Esophagus squamous epithelium (tissue), 5 donors: ENCODE measurements around the gene LGI1. TPM values are rescaled to one million over a fixed set of nuclear protein-coding genes. Genes with fewer than 3 reads are reported as not detected.
"Not testable (repeated sequence)": the region's sequence is repeated elsewhere in the genome, so short reads cannot be mapped to it uniquely, and the experiment has no call there.

Source experiments
- DNase-seq: peaks from one replicate; lab custom pipeline; 2025; lab: John Stamatoyannopoulos, UW
- H3K27ac ChIP-seq, 4 donors: fragments of 200-600 bp; sonication (generic); one replicate each; pipeline ENCODE4 v1.5.1; 2016 to 2019; ENCODE audit warnings: mild to moderate bottlenecking in 1 of 4
- H3K27me3 ChIP-seq, 4 donors: fragments of 200-600 bp; sonication (generic); 1 replicate in 3 of 4; 2 replicates in 1 of 4; pipeline versions ENCODE4 v1.5.1 to v1.6.0; 2017 to 2021; ENCODE audit warnings: antibody characterized with exemption in 1 of 4
- H3K36me3 ChIP-seq, 3 donors: fragments of 200-600 bp; sonication (generic); one replicate each; pipeline ENCODE4 v1.5.1; 2016 to 2019
- H3K4me1 ChIP-seq, 3 donors: fragments of 200-600 bp; sonication (generic); one replicate each; pipeline ENCODE4 v1.5.1; 2017 to 2019
- H3K4me3 ChIP-seq, 4 donors: fragments of 200-600 bp; sonication (generic); 1 replicate in 3 of 4; 2 replicates in 1 of 4; pipeline ENCODE4 v1.5.1; 2016 to 2019; ENCODE audit warnings: mild to moderate bottlenecking in 2 of 4, moderate library complexity in 1 of 4
- H3K9me3 ChIP-seq, 3 donors: fragments of 200-600 bp; sonication (generic); one replicate each; pipeline ENCODE4 v1.5.1; 2016 to 2019
- CTCF ChIP-seq, 6 experiments: fragments of 450-650 bp in 4 of 6; fragments of 200-600 bp in 2 of 6; sonication (generic) in 2 of 6; IDR thresholded peaks; one replicate each; pipeline ENCODE4 v1.5.1; 2016 to 2019; ENCODE audit warnings: antibody characterized with exemption in 6 of 6, mild to moderate bottlenecking in 4 of 6, moderate library complexity in 4 of 6
- POLR2A ChIP-seq, 4 donors: fragments of 450-650 bp; IDR thresholded peaks; one replicate each; pipeline ENCODE4 v1.6.1; 2017; ENCODE audit warnings: antibody characterized with exemption in 4 of 4, mild to moderate bottlenecking in 4 of 4, moderate library complexity in 3 of 4
- WGBS, 2 donors: methylation state at CpG; one replicate each; pipeline ENCODE4 v1.1.5; 2018; 5-methylcytosine and 5-hydroxymethylcytosine counted together
- intact Hi-C: fragments of 100-400 bp; cut with DNase I; formaldehyde crosslinking; loops from one replicate; pipeline ENCODE4 v1.15.0; 2022
- total RNA-seq, 4 donors: library from RNA; depleted of rRNA; stranded (reverse); fragments of >200 nt; gene quantifications; one replicate each; pipeline ENCODE4 v1.1.0, GENCODE V29; 2016
- donor health status: DM: yes; HTN: yes; CAD: no.

LGI1 gene
- total RNA-seq, 4 donors from 2014 or later: 0.41 to 2.9 TPM; not detected in 2

GRCh38 chr10:93827056-93827804 lies 69.5 kb downstream of the LGI1 start:
- no peak for DNase-seq
- no peaks in the 10 kb centered on the region for H3K27me3 ChIP-seq
- H3K36me3 ChIP-seq: no peaks in the 10 kb centered on the region
- no peak overlapping the region for H3K4me3 ChIP-seq
- no peak overlapping the region for H3K27ac ChIP-seq
- 73 to 79% methylated on average over 11 of the region's 11 CpGs for WGBS, 2 donors
- no peaks in the 10 kb centered on the region for H3K9me3 ChIP-seq
- TF ChIP-seq CTCF (IDR thresholded peaks at IDR 0.05): no peak
- TF ChIP-seq POLR2A (IDR thresholded peaks at IDR 0.05): no peak
- intact Hi-C loops: no loop called here
- H3K4me1 ChIP-seq: no peaks in the 10 kb centered on the region

GRCh38 chr10:93831065-93831464 lies 73.3 kb downstream of the LGI1 start:
- DNase-seq, H3K27ac ChIP-seq, H3K9me3 ChIP-seq, H3K4me3 ChIP-seq, H3K36me3 ChIP-seq, intact Hi-C loops, H3K27me3 ChIP-seq, H3K4me1 ChIP-seq: not testable (repeated sequence)
- WGBS, 2 donors: 82 to 100% methylated on average over 1 of the region's 1 CpG

- no peak overlapping the region for H3K4me3 ChIP-seq
- H3K4me1 ChIP-seq: no peaks in the 10 kb centered on the region
- peaks cover 0 to 7% (median 5%) of the 10 kb centered on the region in 3 donors for H3K9me3 ChIP-seq
- H3K27ac ChIP-seq: no peak overlapping the region
- no peaks in the 10 kb centered on the region for H3K36me3 ChIP-seq
- DNase-seq: no peak
- 50 to 60% methylated on average over 5 of the region's 5 CpGs for WGBS, 2 donors
- intact Hi-C loops: no loop called here
- TF ChIP-seq POLR2A (IDR thresholded peaks at IDR 0.05): no peak
- no peak for TF ChIP-seq CTCF (IDR thresholded peaks at IDR 0.05)
- no peaks in the 10 kb centered on the region for H3K27me3 ChIP-seq
Observed at GRCh38 chr10:93835770-93836169, 78.0 kb downstream of the LGI1 start.

- peaks cover 0 to 7% (median 5%) of the 10 kb centered on the region in 3 donors for H3K9me3 ChIP-seq
- 43 to 60% methylated on average over 1 of the region's 1 CpG for WGBS, 2 donors
- H3K27ac ChIP-seq: no peak overlapping the region
- H3K4me3 ChIP-seq: no peak overlapping the region
- no peak for DNase-seq
- TF ChIP-seq POLR2A (IDR thresholded peaks at IDR 0.05) (no peak), CTCF (IDR thresholded peaks at IDR 0.05) (no peak)
- H3K27me3 ChIP-seq: no peaks in the 10 kb centered on the region
- no peaks in the 10 kb centered on the region for H3K36me3 ChIP-seq
- intact Hi-C loops: no loop called here
- no peaks in the 10 kb centered on the region for H3K4me1 ChIP-seq
Observed at GRCh38 chr10:93837822-93838221, 80.1 kb downstream of the LGI1 start.

GRCh38 chr10:93838278-93838677 lies 80.5 kb downstream of the LGI1 start:
- Histone ChIP-seq H3K27ac (no peak overlapping the region), H3K4me1 (no peaks in the 10 kb centered on the region), H3K36me3 (no peaks in the 10 kb centered on the region), H3K9me3 (peaks cover 0 to 5% (median 5%) of the 10 kb centered on the region in 3 donors), H3K27me3 (no peaks in the 10 kb centered on the region), H3K4me3 (no peak overlapping the region)
- no peak for TF ChIP-seq POLR2A (IDR thresholded peaks at IDR 0.05)
- TF ChIP-seq CTCF (IDR thresholded peaks at IDR 0.05): no peak
- intact Hi-C loops: no loop called here
- no peak for DNase-seq
